Germinal center (tissue), 1 donor: ENCODE data around the gene PRICKLE2.

Experiments
- DNase-seq: peaks from one replicate; pipeline ENCODE4 v3.0.0; 2012; ENCODE audit warnings: mixed read lengths, low spot score

PRICKLE2 gene

DNA sequence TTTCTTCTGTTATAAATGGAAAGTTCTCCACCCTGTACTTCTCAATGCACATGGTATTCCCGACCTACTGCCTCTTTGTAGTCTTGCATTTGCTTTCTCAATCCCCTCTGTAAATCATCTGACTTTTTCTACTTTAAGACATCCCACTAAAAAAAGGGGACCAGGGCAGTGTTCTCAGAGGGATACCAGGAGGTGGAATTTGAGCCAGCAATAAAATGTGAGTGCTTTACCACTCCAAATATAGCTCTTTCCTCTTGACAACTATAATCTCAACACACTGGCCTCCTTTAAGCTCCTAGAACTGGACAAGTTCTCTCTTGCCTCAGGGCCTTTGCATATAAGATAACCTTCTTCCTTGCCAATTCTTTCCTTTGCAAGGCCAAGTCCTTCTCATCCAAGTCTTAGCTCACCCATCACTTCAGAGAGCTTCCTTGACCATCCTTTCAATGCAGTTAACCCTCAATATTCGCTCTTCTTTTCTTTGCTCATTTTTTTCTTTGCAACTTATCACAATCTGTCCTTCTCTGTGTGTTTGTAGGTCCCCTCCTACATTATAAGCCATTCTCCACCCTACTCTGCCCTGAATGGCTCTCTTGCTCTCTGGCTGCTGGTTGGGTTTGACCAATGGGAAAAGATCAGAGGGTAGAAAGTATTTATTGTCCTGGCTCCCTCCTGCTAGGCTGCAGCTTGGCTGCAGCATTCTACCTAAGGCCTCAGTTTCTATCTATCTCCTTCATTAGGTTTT lies 93.4 kb downstream of the PRICKLE2 start:
- no peak for DNase-seq

DNA sequence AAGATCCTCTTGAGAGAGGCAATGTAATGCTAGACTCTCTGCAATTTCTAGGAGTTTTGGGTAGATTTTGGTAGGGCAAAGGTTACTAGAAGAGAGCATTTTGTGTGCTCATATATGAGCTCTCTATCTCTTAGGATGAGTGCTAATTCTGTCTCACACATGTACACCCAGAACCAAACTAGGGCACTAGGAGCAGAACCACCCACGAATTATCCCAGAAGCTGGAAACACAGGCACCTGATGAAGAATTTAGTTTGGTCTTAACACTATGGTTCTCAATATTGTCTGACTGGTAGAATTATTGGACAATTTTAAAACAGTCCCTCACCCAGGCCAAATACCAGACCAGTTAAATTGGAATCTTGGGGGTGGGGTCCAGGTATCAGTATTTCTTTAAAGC lies 94.8 kb downstream of the PRICKLE2 start:
- no peak for DNase-seq

DNA sequence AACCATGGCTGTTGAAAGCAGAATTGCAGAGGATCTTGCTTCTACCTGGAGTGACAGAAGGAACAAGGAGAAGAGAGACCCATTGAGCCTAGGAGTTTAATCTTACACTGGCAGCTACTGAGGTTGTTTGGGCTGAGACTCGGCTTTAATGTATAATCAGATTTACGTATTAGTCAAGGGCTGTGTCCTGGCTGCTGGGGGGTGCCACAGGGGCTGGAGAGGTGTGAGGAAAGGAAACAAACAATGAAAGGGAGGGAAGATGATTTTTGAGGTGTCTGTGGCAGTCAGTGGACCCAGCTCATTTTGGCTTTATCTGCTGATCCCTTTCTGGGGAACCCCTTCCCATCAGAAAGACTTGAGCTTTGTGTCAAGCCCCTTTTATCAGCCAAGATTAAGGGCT lies 95.7 kb downstream of the PRICKLE2 start:
- no peak for DNase-seq

DNA sequence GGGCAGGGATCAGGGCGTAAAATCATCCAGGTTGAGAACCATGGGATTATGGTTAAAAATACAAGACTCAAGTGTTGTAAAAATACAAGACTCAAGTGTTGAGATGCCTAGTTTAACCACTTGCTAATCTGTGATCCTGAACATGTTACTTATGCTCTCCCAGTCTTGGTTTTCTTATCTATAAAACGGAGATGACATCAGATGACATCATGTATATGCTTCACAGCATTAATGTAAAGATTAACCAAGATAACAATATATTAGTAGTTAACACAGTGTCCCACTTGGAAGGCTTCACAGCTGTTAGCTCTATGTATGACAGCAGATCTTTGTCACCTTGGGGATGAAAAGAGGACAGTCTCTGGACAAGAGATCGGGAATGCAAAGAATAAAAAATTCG lies 96.2 kb downstream of the PRICKLE2 start:
- no peak for DNase-seq

DNA sequence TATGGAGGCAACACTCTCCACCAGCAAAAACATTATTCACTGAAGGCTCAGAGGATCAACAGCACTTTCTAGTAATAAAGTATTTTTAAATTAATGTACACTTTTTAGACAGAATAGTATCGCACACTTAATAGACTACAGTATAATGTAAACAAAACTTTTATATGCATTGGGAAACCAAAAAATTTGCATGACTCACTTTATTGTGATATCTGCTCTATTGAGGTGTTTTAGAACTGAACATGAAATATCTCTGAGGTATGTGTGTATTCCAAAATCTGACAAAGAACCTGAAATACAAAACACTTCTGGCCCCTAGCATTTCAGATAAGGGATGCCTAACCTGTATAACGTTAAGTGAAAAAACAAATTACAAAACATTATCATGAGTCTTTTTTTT lies 99.7 kb downstream of the PRICKLE2 start:
- no peak for DNase-seq

DNA sequence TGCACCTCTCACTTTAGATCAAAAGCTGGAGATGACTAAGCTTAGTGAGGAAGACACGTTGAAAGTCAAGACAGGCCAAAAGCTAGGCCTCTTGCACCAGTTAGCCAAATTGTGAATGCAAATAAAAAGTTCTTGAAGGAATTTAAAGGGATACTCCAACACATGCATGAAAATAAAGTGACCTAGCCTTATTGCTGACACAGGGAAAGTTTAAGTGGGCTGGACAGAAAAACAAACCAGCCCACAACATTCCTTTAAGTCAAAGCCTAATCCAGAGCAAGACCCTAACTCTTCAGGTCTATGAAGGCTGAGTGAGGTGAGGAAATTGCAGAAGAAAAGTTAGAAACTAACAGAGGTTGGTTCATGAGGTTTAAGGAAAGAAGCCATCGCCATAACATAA lies 101.3 kb downstream of the PRICKLE2 start:
- DNase-seq = no peak

GRCh38 chr3:64122476-64122875 lies 102.8 kb downstream of the PRICKLE2 start:
- DNase-seq = no peak

DNA sequence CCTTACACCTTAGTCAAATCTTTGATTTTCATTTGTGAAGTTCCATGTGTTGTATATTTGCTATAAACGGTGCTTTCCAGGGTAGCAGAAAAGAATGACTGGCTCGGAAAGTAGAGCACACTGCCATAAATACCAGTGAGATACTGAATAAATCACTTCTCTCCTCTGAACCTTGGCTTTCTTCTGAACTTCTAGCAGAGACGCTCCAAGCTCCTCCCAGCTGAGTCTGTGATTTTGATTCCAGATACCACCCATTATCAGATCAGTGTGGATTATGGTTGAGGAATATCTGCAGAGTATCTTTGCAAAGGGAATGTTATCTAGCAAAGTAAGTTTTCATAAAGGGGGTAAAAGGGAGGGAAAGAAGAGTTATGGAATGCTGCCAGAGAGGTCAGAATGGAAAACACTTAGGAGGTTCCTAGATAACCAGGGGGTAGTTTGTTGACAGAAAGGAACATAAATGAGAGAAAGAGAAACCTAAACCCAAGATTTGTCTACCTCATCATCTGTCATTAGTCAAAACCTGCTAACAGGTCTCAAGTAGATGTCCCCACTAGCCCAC lies 103.4 kb downstream of the PRICKLE2 start:
- no peak for DNase-seq

DNA sequence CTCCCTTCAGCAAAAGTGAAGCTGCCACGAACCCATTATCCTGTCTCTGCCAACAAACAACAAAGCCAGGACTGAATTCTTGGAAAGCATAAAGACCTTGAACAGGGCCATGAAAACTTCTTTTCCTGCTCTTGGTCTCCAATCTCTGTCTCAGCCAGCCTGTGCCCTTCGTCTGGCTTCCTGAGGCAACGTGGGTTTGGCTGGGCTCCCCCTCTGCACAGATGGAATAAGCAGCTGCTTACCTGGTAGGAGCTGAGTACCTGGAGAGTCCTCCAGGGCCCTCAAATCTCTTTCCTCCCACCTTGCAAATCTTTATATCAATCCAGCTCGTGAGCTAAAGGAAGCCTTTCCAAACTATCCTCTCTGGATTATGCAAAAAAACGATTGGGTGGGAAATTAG lies 104.4 kb downstream of the PRICKLE2 start:
- DNase-seq = no peak

GRCh38 chr3:64117483-64117882 lies 107.8 kb downstream of the PRICKLE2 start:
- no peak for DNase-seq

DNA sequence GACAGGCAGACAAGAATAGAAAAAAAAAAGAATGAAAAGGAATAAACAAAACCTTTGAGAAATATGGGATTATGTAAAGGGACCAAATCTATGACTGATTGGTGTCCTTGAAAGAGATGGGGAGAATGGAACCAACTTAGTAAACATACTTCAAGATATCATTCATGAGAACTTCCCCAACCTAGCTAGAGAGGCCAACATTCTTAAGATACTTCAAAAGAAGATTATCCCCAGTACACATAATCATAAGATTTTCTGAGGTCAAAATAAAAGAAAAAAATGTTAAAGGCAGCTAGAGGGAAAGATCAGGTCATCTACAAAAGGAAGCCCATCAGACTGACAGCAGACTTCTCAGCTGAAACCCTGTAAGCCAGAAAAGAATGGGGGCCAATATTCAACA lies 110.6 kb downstream of the PRICKLE2 start:
- DNase-seq = no peak

GRCh38 chr3:64111872-64112271 lies 113.4 kb downstream of the PRICKLE2 start:
- DNase-seq = no peak

GRCh38 chr3:64111083-64111482 lies 114.2 kb downstream of the PRICKLE2 start:
- no peak for DNase-seq

GRCh38 chr3:64110071-64110470 lies 115.2 kb downstream of the PRICKLE2 start:
- DNase-seq = no peak

- DNase-seq = no peak
Observed at GRCh38 chr3:64109438-64109837, 115.8 kb downstream of the PRICKLE2 start.

DNA sequence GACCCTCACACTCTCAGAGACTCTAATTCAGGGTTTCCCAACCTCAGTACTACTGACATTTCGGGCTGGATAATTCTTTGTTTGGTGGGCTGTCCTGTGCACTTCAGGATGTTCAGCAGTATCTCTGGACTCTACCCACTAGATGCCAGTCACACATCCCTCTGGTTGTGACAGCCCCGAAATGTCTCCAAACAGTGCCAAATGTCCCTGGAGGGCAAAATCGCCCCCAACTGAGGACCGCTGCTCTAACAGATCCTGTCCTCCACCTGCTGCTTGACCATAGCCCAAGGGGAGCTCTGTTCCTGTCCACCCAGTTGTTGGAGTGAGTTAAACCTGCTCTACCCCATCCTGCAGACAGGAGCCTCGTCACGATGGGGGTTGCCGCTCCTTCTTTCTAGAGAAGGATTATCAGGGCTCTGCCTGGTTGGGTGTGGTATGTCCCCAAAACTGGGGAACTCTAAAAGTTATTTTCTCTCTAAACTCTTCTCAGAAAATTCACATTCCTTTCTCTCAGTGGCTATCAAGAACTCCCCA lies 116.4 kb downstream of the PRICKLE2 start:
- DNase-seq = no peak

DNA sequence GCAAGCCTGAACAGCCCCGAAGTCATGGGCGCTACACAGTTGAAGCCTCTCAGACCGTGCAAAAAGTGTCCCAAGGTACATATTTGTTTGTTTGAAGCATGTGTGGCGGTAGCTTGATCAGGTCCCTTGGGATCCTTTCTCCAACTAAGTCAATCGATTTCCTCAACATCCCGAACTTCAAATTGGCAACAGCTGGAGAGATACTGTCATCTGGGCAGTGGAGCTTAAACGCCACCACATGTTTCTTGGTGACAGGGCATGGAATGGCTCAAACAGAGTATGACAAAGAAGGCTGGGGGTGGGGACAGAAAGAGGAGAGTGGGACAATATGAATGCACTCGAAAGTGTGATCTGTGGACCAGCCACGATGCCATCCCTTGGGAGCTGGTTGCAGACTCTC lies 117.0 kb downstream of the PRICKLE2 start:
- no peak for DNase-seq

DNA sequence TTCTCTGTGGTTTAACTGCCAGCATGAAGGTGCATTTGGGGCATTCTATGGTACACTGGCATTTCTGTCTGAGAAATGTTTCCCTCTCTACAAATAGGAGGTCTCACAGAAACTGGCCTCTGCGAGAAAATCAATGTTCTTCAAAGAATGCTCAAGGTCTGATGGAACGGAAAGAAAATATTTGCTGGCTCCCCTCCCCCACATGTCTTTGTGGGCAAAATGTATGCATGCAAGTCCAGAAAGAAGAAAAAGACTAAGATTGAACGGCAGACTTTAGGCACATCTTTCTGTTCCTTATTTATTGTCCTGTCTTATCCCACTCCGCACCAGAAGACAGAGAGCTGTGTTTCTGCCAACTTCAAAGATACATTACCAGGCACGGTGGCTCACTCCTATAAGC lies 118.1 kb downstream of the PRICKLE2 start:
- DNase-seq = no peak

DNA sequence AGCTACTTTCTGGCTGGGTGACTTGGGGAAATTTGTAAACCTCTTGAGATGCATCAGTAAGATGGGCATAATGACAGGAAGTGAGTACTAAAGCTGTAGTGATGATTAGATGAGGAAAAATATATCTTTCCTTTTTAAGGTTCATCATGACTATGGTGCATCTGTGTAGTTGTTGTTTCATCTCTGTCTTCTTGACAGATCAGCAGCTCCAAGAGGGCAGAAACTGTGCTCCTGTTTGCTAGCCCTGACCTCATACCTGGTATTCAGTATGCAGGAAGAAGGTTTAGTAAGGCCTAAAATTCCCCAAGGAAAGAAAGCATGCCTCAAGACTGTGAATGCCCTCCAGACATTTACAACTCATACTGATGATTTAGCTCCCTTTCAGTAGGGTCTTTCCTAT lies 119.5 kb downstream of the PRICKLE2 start:
- peak; percentile 34 for DNase-seq

DNA sequence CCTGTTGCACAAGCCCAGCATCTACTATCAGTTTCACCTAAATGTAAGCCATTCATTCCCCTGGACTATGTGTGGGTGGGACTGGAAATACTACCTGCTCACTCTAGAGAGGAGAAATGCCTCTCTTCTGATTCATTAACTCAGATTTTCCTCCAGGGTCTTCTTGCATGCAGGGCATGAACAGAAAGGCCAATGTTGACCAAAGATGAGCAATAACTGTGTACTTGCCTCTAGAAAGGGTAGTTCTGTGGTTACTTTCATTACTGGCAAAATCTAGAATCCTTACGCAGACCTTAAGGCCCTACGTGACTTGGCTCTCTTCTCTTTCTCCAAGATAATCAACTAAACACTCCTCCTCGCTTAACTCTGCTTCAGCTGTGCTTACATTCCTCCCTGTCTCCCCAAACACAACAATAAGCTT lies 120.6 kb downstream of the PRICKLE2 start:
- DNase-seq = no peak

DNA sequence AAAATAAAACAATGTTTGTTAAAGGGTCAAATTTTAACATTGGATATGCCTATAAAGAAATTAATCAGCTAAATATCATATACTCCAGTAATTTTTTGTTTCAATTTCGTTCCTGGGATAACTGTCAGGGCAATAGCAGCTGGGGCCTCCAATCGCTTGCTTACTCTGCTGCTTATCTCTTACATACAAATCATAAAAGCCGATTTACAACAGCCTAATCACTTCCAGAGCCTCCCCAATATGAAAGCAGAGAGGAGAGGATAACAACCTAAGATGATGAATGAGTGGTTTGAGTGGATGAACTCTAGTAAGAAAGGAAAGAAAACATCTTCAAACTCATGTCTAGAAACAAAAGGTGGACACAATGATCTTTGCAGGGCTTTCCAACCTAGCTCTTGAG lies 121.3 kb downstream of the PRICKLE2 start:
- no peak for DNase-seq

DNA sequence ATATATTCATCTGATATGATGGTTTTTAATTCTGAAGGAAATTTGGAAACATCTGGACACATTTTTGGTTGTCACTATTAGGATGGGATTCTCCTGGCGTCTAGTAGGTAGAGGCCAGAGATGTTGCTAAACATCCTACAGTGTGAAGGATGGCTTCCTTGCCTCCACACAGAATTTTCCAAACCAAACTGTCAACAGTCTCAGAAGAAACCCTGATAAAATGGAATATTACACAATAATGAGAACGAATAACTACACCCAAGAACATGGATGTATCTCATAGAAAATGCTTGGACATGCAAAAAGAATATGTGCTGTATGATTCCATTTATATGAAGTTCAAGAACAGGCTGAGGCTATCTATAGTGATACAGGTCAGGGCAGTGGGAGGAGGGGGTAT lies 122.1 kb downstream of the PRICKLE2 start:
- DNase-seq = no peak

DNA sequence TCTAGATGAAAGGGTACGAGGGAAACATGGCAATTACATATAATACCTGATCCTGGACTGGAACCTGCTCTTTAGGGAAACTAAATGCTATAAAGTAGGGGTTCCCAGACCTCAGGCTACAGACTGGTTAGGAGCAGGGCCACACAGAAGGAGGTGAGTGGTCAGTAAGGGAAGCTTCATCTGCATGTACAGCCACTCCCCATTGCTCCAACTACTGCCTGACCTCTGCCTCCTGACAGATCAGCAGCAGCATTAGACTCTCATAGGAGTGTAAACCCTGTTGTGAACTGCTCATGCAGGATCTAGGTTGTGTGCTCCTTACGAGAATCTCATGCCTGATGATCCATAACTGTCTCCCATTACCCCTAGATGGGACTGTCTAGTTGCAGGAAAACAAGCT lies 123.1 kb downstream of the PRICKLE2 start:
- no peak for DNase-seq

GRCh38 chr3:64099316-64099715 lies 126.0 kb downstream of the PRICKLE2 start:
- DNase-seq = no peak
